ENCODE results near the gene GSTO2. TPM values are rescaled to one million over a fixed set of nuclear protein-coding genes. Genes with fewer than 3 reads are reported as not detected.

GSTO2 gene
- total and polyA plus RNA-seq, 2 experiments from 2014 or later: 30.7 to 49.8 TPM

- no peak for ATAC-seq
- no peak overlapping the region for H3K4me2 ChIP-seq
These were observed 21.4 kb upstream of the GSTO2 start for GRCh38 chr10:104247513-104248146.

More at GRCh38 chr10:104247513-104248146, 21.4 kb upstream of the GSTO2 start:
- Mint-ChIP-seq H3K9me3 (peaks cover 12% of the 10 kb centered on the region; the same call in 2 of the 3 replicates), H3K27me3 (ENCODE audit: insufficient read depth, low read depth, poor library complexity) (peaks cover 5% of the 10 kb centered on the region), H3K4me3 (no peak overlapping the region), H3K27ac (no peak overlapping the region), H3K36me3 (ENCODE audit: low read depth) (no peaks in the 10 kb centered on the region), H3K4me1 (peaks cover 22% of the 10 kb centered on the region)
- H3K4me3 ChIP-seq: no peak overlapping the region
- no peak overlapping the region for H2AFZ ChIP-seq
- H3K27me3 ChIP-seq (ENCODE audit: insufficient read depth): no peaks in the 10 kb centered on the region
- no peaks in the 10 kb centered on the region; the same call in 1 of the 2 replicates for H3K36me3 ChIP-seq (ENCODE audit: insufficient read depth)
- no peak for DNase-seq (ENCODE audit: low spot score)
- peaks cover 25% of the 10 kb centered on the region for H3K4me1 ChIP-seq (ENCODE audit: insufficient read depth)
- H4K20me1 ChIP-seq (replicated peaks; ENCODE audit: insufficient read depth): no peaks in the 10 kb centered on the region
- peaks cover 8% of the 10 kb centered on the region; the same call in 1 of the 2 replicates for H3K9me2 ChIP-seq (ENCODE audit: insufficient read depth)
- no peaks in the 10 kb centered on the region for H3K79me2 ChIP-seq (replicated peaks; ENCODE audit: insufficient read depth)
- TF ChIP-seq REST (IDR thresholded peaks at IDR 0.05; ENCODE audit: unreplicated experiment) (no peak), ZNF462 (CRISPR knock-in tag; IDR thresholded peaks at IDR 0.05) (no peak), EZH2phosphoT487 (IDR thresholded peaks at IDR 0.05; ENCODE audit: unreplicated experiment) (no peak), CREB1 (CRISPR knock-in tag; IDR thresholded peaks at IDR 0.05; ENCODE audit: low read depth) (no peak), JUNB (IDR thresholded peaks at IDR 0.05; ENCODE audit: unreplicated experiment) (no peak), POLR2AphosphoS5 (IDR thresholded peaks at IDR 0.05; ENCODE audit: low read depth) (no peak), ZNF331 (CRISPR knock-in tag; IDR thresholded peaks at IDR 0.05; ENCODE audit: low read depth) (no peak), EZH2 (IDR thresholded peaks at IDR 0.05; ENCODE audit: low read depth, unreplicated experiment) (no peak), NANOG (IDR thresholded peaks at IDR 0.05; ENCODE audit: borderline replicate concordance) (no peak), ETS1 (IDR thresholded peaks at IDR 0.05) (no peak), STAT1 (IDR thresholded peaks at IDR 0.05; ENCODE audit: unreplicated experiment) (no peak), CTCF (conservative IDR thresholded peaks at IDR 0.05; ENCODE audit: low read depth in 2 of 2) (no peak), ZNF114 (CRISPR knock-in tag; IDR thresholded peaks at IDR 0.05) (no peak)
- H3K27ac ChIP-seq (ENCODE audit: low read depth): no peak overlapping the region
- 0 out of 2 replicates have a peak, but pooled peaks cover 4% of the 10 kb centered on the region for H3F3A ChIP-seq (replicated peaks; ENCODE audit: low read depth)
